NCI-H82 treated with DMSO at 0.1 percent for 48 hours (cell line): Measurements from ENCODE around the gene ACER1.
"Not testable (repeated sequence)": the region's sequence is repeated elsewhere in the genome, so short reads cannot be mapped to it uniquely, and the experiment has no call there.

Experiments used
- DNase-seq: peaks from one replicate; lab custom pipeline; 2025; ENCODE audit not compliant: unreplicated experiment; lab: John Stamatoyannopoulos, UW

ACER1 gene

GRCh38 chr19:6288737-6289136, 44.7 kb downstream of the ACER1 start:
- DNase-seq: no peak

- DNase-seq: no peak
These were observed 46.0 kb downstream of the ACER1 start for GRCh38 chr19:6287269-6287885.

GRCh38 chr19:6286676-6287075, 46.7 kb downstream of the ACER1 start:
- no peak for DNase-seq

- not testable (repeated sequence) for DNase-seq
These were observed 51.0 kb downstream of the ACER1 start for GRCh38 chr19:6282393-6282792.

GRCh38 chr19:6279931-6280591, 53.4 kb downstream of the ACER1 start, which contains the start of gene MLLT1:
Gene MLLT1, minus strand, starts transcription at chr19:6279975. Its CDS starts 191 bp downstream, at chr19:6279784.
- DNase-seq: peak; percentile 70

- DNase-seq: no peak
These were observed 53.8 kb downstream of the ACER1 start for GRCh38 chr19:6279620-6279930.

- DNase-seq: no peak
These were observed 54.4 kb downstream of the ACER1 start for GRCh38 chr19:6278740-6279619.

- no peak for DNase-seq
These were observed 55.4 kb downstream of the ACER1 start for GRCh38 chr19:6278051-6278450.

GRCh38 chr19:6276447-6276846, 57.0 kb downstream of the ACER1 start:
- DNase-seq: peak; percentile 11

- DNase-seq: no peak
These were observed 58.2 kb downstream of the ACER1 start for GRCh38 chr19:6275170-6275744.

- DNase-seq: no peak
These were observed 58.7 kb downstream of the ACER1 start for GRCh38 chr19:6274756-6275155.

- peak; percentile 88 for DNase-seq
These were observed 59.5 kb downstream of the ACER1 start for GRCh38 chr19:6273701-6274601.

- no peak for DNase-seq
These were observed 60.4 kb downstream of the ACER1 start for GRCh38 chr19:6272913-6273600.

GRCh38 chr19:6272411-6272791, 61.0 kb downstream of the ACER1 start:
- no peak for DNase-seq

GRCh38 chr19:6271721-6272410, 61.5 kb downstream of the ACER1 start:
- DNase-seq: no peak

GRCh38 chr19:6271251-6271650, 62.2 kb downstream of the ACER1 start:
- DNase-seq: no peak

- DNase-seq: no peak
These were observed 62.6 kb downstream of the ACER1 start for GRCh38 chr19:6270822-6271221.

GRCh38 chr19:6270076-6270745, 63.2 kb downstream of the ACER1 start:
- DNase-seq: no peak
